Loucy (cell line): Measurements from ENCODE around the gene TEX28.

ENCODE experiments used
- EZH2phosphoT487 ChIP-seq: fragments of 200-600 bp; IDR thresholded peaks from 2 replicates; pipeline ENCODE4 v1.6.1; 2018; ENCODE audit warnings: antibody characterized with exemption, mild to moderate bottlenecking, moderate library complexity, borderline replicate concordance
- TF ChIP-seq, protein P1 (sequence below): fragments of 200-600 bp; sonication (generic); conservative IDR thresholded peaks from 2 replicates; pipeline ENCODE4 v1.5.1; 2014; ENCODE audit warnings: mild to moderate bottlenecking, antibody characterized with exemption, low read length

DNA sequence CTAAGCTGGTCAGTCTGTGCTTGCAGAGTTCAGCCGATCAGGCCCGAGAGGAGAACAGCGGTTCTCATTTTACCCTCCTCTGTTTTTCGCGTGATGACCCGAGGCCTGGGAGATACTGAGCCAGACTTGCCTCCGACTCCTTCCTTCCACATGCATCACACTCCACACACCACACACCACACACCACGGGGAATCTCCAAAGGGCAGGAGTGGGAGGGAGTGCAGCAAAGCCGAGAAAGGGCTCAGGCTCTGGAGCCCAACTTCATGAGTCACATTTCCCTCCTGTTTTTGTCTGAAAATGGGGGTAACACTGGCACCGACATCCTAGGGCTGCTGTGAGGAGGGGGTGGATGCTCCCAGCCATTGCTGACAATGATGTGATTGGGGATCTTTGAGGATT lies 39.6 kb upstream of the TEX28 start:
- TF ChIP-seq, protein P1, sequence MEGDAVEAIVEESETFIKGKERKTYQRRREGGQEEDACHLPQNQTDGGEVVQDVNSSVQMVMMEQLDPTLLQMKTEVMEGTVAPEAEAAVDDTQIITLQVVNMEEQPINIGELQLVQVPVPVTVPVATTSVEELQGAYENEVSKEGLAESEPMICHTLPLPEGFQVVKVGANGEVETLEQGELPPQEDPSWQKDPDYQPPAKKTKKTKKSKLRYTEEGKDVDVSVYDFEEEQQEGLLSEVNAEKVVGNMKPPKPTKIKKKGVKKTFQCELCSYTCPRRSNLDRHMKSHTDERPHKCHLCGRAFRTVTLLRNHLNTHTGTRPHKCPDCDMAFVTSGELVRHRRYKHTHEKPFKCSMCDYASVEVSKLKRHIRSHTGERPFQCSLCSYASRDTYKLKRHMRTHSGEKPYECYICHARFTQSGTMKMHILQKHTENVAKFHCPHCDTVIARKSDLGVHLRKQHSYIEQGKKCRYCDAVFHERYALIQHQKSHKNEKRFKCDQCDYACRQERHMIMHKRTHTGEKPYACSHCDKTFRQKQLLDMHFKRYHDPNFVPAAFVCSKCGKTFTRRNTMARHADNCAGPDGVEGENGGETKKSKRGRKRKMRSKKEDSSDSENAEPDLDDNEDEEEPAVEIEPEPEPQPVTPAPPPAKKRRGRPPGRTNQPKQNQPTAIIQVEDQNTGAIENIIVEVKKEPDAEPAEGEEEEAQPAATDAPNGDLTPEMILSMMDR, result no peak
- TF ChIP-seq EZH2phosphoT487, result no peak
